Liver (tissue), 9 donors: Measurements from ENCODE around the gene PYGO2. TPM values are rescaled to one million over a fixed set of nuclear protein-coding genes. Genes with fewer than 3 reads are reported as not detected.

ENCODE experiments used
- DNase-seq: peaks from one replicate; pipeline ENCODE4 v3.0.0-alpha.2; 2017; ENCODE audit warnings: low spot score
- H3K27ac ChIP-seq, 2 donors: one replicate each; pipeline ENCODE4 v1.7.0; 2013; ENCODE audit warnings: inconsistent platforms in 2 of 2, low read length in 2 of 2, control low read depth in 1 of 2, low read depth in 1 of 2, mild to moderate bottlenecking in 1 of 2
- H3K27me3 ChIP-seq, 4 donors: one replicate each; pipeline versions ENCODE4 v1.6.1 to v1.7.0; 2013; ENCODE audit warnings: low read length in 3 of 4, inconsistent platforms in 1 of 4, mild to moderate bottlenecking in 1 of 4, moderate library complexity in 1 of 4; ENCODE audit not compliant: control insufficient read depth in 4 of 4, insufficient read depth in 4 of 4
- H3K36me3 ChIP-seq, 4 donors: one replicate each; pipeline versions ENCODE4 v1.6.1 to v1.7.0; 2013; ENCODE audit warnings: low read length in 3 of 4, mild to moderate bottlenecking in 3 of 4, low read depth in 1 of 4, moderate library complexity in 1 of 4; ENCODE audit not compliant: control insufficient read depth in 4 of 4, insufficient read depth in 3 of 4
- H3K4me1 ChIP-seq, 4 donors: one replicate each; pipeline versions ENCODE4 v1.6.1 to v1.7.0; 2013; ENCODE audit warnings: low read length in 3 of 4, mild to moderate bottlenecking in 3 of 4, moderate library complexity in 1 of 4; ENCODE audit not compliant: control insufficient read depth in 4 of 4, insufficient read depth in 4 of 4
- H3K4me3 ChIP-seq, 3 donors: one replicate each; pipeline versions ENCODE4 v1.6.1 to v1.7.0; 2013; ENCODE audit warnings: low read length in 3 of 3, control low read depth in 1 of 3, low read depth in 1 of 3, mild to moderate bottlenecking in 1 of 3
- H3K9ac ChIP-seq, 2 donors: one replicate each; pipeline ENCODE4 v1.7.0; 2013; ENCODE audit warnings: low read length in 2 of 2, mild to moderate bottlenecking in 2 of 2, moderate library complexity in 2 of 2, control low read depth in 1 of 2, low read depth in 1 of 2
- H3K9me3 ChIP-seq, 4 donors: one replicate each; pipeline versions ENCODE4 v1.6.1 to v1.7.0; 2013; ENCODE audit warnings: low read length in 3 of 4; ENCODE audit not compliant: control insufficient read depth in 4 of 4
- FOXA1 ChIP-seq: IDR thresholded peaks from 2 replicates; pipeline ENCODE4 v1.6.1; 2016; ENCODE audit warnings: antibody characterized with exemption
- HNF4A ChIP-seq, 2 donors: conservative IDR thresholded peaks; 2 replicates each; pipeline ENCODE4 v1.6.1; 2016; ENCODE audit warnings: antibody characterized with exemption in 2 of 2, mild to moderate bottlenecking in 2 of 2
- JUND ChIP-seq, 2 donors: IDR thresholded peaks; 2 replicates each; pipeline ENCODE4 v1.6.1; 2016; ENCODE audit warnings: antibody characterized with exemption in 2 of 2
- NR2F2 ChIP-seq: IDR thresholded peaks from 2 replicates; pipeline ENCODE4 v1.6.1; 2016; ENCODE audit warnings: antibody characterized with exemption
- RAD21 ChIP-seq, 2 donors: IDR thresholded peaks; 2 replicates each; pipeline ENCODE4 v1.6.1; 2016; ENCODE audit warnings: antibody characterized with exemption in 2 of 2, mild to moderate bottlenecking in 2 of 2
- RXRA ChIP-seq, 2 donors: IDR thresholded peaks; 2 replicates each; pipeline ENCODE4 v1.6.1; 2017 to 2018; ENCODE audit warnings: antibody characterized with exemption in 2 of 2, mild to moderate bottlenecking in 1 of 2
- SP1 ChIP-seq: IDR thresholded peaks from 2 replicates; pipeline ENCODE4 v1.6.1; 2018; ENCODE audit warnings: antibody characterized with exemption, mild to moderate bottlenecking
- TAF1 ChIP-seq: conservative IDR thresholded peaks from 2 replicates; pipeline ENCODE4 v1.6.1; 2016; ENCODE audit warnings: antibody characterized with exemption, mild to moderate bottlenecking
- YY1 ChIP-seq: IDR thresholded peaks from 2 replicates; pipeline ENCODE4 v1.6.1; 2016; ENCODE audit warnings: antibody characterized with exemption, mild to moderate bottlenecking
- WGBS: extraction: QIAGEN DNeasy Blood & Tissue Kit; methylation state at CpG from one replicate; pipeline ENCODE4 v1.1.7; 2013; 5-methylcytosine and 5-hydroxymethylcytosine counted together
- polyA plus RNA-seq, 2 donors: library from polyadenylated mRNA; stranded (reverse) in 1 of 2; unstranded in 1 of 2; fragments of 200-250 nt in 1 of 2; fragments of >200 nt in 1 of 2; fragmentation: Nextera tagmentation in 1 of 2; extraction: Ambion mirVana in 1 of 2; gene quantifications; one replicate each; pipeline versions ENCODE4 v1.2.1 to v1.2.3, GENCODE V29; 2013 to 2015
- total RNA-seq, 2 donors: library from RNA; depleted of rRNA; stranded (reverse); fragments of >200 nt; gene quantifications; one replicate each; pipeline ENCODE4 v1.2.3, GENCODE V29; 2014
- TF ChIP-seq, protein P1 (sequence below): IDR thresholded peaks from 2 replicates; pipeline ENCODE4 v1.6.1; 2016; ENCODE audit warnings: antibody characterized with exemption
- TF ChIP-seq, protein P2 (sequence below): fragments of 150-350 bp; IDR thresholded peaks from 2 replicates; pipeline ENCODE4 v1.5.1; 2017; ENCODE audit warnings: improper control_type of control experiment, low read depth, low read length; ENCODE audit not compliant: missing input control
- TF ChIP-seq, protein P3 (sequence below): IDR thresholded peaks from 2 replicates; pipeline ENCODE4 v1.6.1; 2016; ENCODE audit warnings: antibody characterized with exemption
- TF ChIP-seq, protein P4 (sequence below): IDR thresholded peaks from 2 replicates; pipeline ENCODE4 v1.6.1; 2016; ENCODE audit warnings: antibody characterized with exemption
- donor health status: healthy.
- donor health status: healthy.
- donor health status: healthy.
- donor health status: healthy.
- donor health status: healthy.

PYGO2 gene
- total and polyA plus RNA-seq, 4 donors = 5.0 to 8.2 (median 7.0) TPM

DNA sequence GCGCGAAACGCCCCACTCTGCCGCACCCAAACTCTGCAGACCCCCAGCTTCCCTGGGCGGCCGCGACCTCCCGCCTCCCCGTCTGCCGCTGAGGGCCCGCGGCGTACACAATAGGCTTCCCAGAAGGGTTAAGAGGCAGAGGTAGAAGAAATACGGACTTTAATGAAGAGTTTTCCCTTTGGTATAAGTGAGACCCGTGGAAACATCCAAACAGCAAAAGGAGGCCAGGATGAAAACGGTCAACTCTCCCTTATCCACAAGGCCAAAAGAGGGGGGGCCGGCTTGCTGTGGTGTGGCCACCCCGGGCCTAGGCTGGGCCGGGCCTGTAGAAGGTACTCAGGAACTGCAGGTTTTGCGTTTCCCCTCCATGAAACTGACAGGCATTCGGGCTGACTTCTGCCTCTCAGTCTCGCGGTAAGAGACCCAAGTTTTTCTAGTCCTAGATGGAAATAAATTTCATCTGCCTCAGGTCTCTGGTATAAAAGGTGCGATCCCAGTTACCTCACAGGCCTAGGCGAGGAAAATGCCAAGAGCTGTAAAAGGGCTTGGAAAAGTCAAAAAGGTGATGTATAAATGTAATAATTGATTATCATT, 671 bp upstream of the PYGO2 start (continued):
- TF ChIP-seq TAF1 (no peak), HNF4A (conservative IDR thresholded peaks at IDR 0.05) (no peak), YY1 (no peak), NR2F2 (no peak)
- TF ChIP-seq, protein P1, sequence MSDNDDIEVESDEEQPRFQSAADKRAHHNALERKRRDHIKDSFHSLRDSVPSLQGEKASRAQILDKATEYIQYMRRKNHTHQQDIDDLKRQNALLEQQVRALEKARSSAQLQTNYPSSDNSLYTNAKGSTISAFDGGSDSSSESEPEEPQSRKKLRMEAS = no peak
- TF ChIP-seq, protein P2, sequence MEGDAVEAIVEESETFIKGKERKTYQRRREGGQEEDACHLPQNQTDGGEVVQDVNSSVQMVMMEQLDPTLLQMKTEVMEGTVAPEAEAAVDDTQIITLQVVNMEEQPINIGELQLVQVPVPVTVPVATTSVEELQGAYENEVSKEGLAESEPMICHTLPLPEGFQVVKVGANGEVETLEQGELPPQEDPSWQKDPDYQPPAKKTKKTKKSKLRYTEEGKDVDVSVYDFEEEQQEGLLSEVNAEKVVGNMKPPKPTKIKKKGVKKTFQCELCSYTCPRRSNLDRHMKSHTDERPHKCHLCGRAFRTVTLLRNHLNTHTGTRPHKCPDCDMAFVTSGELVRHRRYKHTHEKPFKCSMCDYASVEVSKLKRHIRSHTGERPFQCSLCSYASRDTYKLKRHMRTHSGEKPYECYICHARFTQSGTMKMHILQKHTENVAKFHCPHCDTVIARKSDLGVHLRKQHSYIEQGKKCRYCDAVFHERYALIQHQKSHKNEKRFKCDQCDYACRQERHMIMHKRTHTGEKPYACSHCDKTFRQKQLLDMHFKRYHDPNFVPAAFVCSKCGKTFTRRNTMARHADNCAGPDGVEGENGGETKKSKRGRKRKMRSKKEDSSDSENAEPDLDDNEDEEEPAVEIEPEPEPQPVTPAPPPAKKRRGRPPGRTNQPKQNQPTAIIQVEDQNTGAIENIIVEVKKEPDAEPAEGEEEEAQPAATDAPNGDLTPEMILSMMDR = no peak

DNA sequence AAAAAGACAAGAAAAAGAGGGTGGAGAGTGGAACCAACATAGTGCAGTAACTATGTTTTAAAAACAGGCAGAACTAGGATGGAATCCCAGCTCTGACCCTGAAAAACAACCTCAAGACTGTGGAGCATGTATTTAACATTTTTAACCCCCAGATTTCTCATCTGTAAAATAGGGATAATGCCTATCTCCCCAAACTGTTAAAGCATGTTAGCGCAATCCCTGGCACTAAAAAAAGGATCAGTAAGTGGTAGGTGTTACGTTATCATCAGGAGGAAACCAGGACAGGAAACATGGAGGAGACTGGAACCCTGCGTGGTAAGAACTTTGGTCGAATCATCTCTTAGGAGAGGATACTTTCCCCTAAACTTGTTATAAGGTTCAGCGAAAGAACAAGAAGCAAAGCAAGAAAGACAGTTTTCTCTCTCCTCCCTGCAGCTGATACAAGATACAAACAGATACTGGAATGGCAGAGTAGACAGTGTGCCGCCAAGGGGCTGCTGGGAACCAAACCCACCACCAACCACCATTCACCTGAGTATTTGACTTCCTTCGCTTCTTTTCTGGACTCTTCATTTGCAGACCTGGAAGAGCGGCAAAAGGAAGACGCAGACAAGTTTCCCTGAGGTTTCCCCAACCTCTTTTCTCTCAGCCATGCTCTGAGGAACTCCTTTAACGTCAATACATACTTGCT, 991 bp downstream of the PYGO2 start:
- H3K9ac ChIP-seq = peak overlapping the region; percentile 88
- DNase-seq = no peak
- H3K27ac ChIP-seq = peak overlapping the region; percentile 83 to 97
- H3K36me3 ChIP-seq = peaks cover 6 to 30% (median 13%) of the 10 kb centered on the region in 4 donors
- peak overlapping the region; percentile 62 to 86 (median 82) for H3K4me3 ChIP-seq
- 43% methylated on average over 10 of the region's 10 CpGs for WGBS
- no peaks in the 10 kb centered on the region for H3K9me3 ChIP-seq
- no peak for TF ChIP-seq JUND (IDR thresholded peaks at IDR 0.05)
- TF ChIP-seq SP1 = no peak
- TF ChIP-seq RXRA (IDR thresholded peaks at IDR 0.05) = no peak
- TF ChIP-seq, protein P3, sequence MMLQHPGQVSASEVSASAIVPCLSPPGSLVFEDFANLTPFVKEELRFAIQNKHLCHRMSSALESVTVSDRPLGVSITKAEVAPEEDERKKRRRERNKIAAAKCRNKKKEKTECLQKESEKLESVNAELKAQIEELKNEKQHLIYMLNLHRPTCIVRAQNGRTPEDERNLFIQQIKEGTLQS = no peak
- no peak for TF ChIP-seq TAF1
- TF ChIP-seq, protein P2 = no peak
- peaks cover 3 to 53% (median 33%) of the 10 kb centered on the region in 4 donors for H3K4me1 ChIP-seq
- H3K27me3 ChIP-seq = no peaks in the 10 kb centered on the region

DNA sequence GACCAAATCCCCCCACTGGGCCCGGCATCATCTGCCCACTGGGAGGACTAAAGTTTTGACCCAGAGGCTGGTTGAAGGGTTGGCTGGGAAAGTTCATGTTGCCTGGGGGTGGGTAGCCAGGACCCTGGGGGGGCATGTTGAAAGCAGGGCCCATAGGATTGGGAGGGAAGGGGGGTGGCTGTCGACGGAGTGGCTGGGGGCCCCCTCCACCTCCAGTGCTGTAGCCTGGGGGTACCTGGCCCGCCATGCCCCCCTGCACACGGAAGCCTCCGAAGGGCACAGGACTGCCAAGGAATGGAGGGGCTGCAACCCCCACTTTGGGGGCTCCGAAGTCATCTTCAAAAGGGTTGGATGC, 2.2 kb downstream of the PYGO2 start:
- DNase-seq = no peak
- H3K27me3 ChIP-seq = no peaks in the 10 kb centered on the region
- 92% methylated on average over 7 of the region's 7 CpGs for WGBS
- peaks cover 7 to 61% (median 40%) of the 10 kb centered on the region in 4 donors for H3K4me1 ChIP-seq
- H3K9ac ChIP-seq = no peak overlapping the region
- H3K9me3 ChIP-seq = no peaks in the 10 kb centered on the region
- TF ChIP-seq RAD21 (IDR thresholded peaks at IDR 0.05) = no peak
- TF ChIP-seq, protein P4, sequence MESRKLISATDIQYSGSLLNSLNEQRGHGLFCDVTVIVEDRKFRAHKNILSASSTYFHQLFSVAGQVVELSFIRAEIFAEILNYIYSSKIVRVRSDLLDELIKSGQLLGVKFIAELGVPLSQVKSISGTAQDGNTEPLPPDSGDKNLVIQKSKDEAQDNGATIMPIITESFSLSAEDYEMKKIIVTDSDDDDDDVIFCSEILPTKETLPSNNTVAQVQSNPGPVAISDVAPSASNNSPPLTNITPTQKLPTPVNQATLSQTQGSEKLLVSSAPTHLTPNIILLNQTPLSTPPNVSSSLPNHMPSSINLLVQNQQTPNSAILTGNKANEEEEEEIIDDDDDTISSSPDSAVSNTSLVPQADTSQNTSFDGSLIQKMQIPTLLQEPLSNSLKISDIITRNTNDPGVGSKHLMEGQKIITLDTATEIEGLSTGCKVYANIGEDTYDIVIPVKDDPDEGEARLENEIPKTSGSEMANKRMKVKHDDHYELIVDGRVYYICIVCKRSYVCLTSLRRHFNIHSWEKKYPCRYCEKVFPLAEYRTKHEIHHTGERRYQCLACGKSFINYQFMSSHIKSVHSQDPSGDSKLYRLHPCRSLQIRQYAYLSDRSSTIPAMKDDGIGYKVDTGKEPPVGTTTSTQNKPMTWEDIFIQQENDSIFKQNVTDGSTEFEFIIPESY = no peak
- no peak for TF ChIP-seq YY1
- TF ChIP-seq TAF1 = no peak
- TF ChIP-seq FOXA1 = no peak
- peaks cover 3 to 21% (median 7%) of the 10 kb centered on the region in 4 donors for H3K36me3 ChIP-seq
- H3K27ac ChIP-seq = no peak overlapping the region
- no peak overlapping the region for H3K4me3 ChIP-seq
